DOHH2 (cell line): ENCODE measurements around the gene ZSCAN10.

Experiments
- H3F3A ChIP-seq: fragments of 200-600 bp; sonication (generic), shearing (Covaris generic); 2 replicates; pipeline ENCODE4 v1.6.0; 2016; ENCODE audit warnings: antibody characterized with exemption, mild to moderate bottlenecking; ENCODE audit not compliant: control insufficient read depth, insufficient read depth
- H3K27ac ChIP-seq: fragments of 200-600 bp; sonication (generic); 2 replicates; pipeline ENCODE4 v1.5.1; 2014; ENCODE audit warnings: low read depth, mild to moderate bottlenecking, low read length, moderate library complexity
- H3K27me3 ChIP-seq: fragments of 200-600 bp; sonication (generic); 2 replicates; pipeline ENCODE4 v1.6.1; 2014; ENCODE audit warnings: mild to moderate bottlenecking, low read length, mixed read lengths; ENCODE audit not compliant: control insufficient read depth
- H3K36me3 ChIP-seq: fragments of 200-600 bp; sonication (generic); 2 replicates; pipeline ENCODE4 v1.6.1; 2014; ENCODE audit warnings: mild to moderate bottlenecking, low read length, moderate library complexity, mixed read lengths; ENCODE audit not compliant: control insufficient read depth
- H3K4me1 ChIP-seq: fragments of 200-600 bp; sonication (generic); 2 replicates; pipeline ENCODE4 v1.6.1; 2014; ENCODE audit warnings: mild to moderate bottlenecking, low read length, mixed read lengths; ENCODE audit not compliant: control insufficient read depth
- H3K4me2 ChIP-seq: fragments of 200-600 bp; sonication (generic); 2 replicates; pipeline ENCODE4 v1.6.0; 2014; ENCODE audit warnings: mild to moderate bottlenecking, low read length, moderate library complexity
- H3K4me3 ChIP-seq: fragments of 200-600 bp; sonication (generic); 2 replicates; pipeline ENCODE4 v1.5.1; 2014; ENCODE audit warnings: mild to moderate bottlenecking, low read length, mixed read lengths
- H3K79me2 ChIP-seq: fragments of 200-600 bp; sonication (generic); 2 replicates; pipeline ENCODE4 v1.6.1; 2014; ENCODE audit warnings: mild to moderate bottlenecking, low read length, mixed read lengths; ENCODE audit not compliant: control insufficient read depth
- H3K9me2 ChIP-seq: fragments of 200-600 bp; sonication (generic); replicated peaks from 2 replicates; pipeline ENCODE4 v1.6.1; 2014; ENCODE audit warnings: mild to moderate bottlenecking, low read length, mixed read lengths; ENCODE audit not compliant: control insufficient read depth
- H3K9me3 ChIP-seq: fragments of 200-600 bp; sonication (generic); 2 replicates; pipeline ENCODE4 v1.6.1; 2014; ENCODE audit warnings: antibody characterized with exemption, low read length, mixed read lengths; ENCODE audit not compliant: control insufficient read depth, insufficient read depth
- H4K20me1 ChIP-seq: fragments of 200-600 bp; sonication (generic); 2 replicates; pipeline ENCODE4 v1.6.0; 2014; ENCODE audit warnings: low read depth, mild to moderate bottlenecking, antibody characterized with exemption, low read length, moderate library complexity; ENCODE audit not compliant: control insufficient read depth, insufficient read depth
- EZH2phosphoT487 ChIP-seq: fragments of 200-600 bp; sonication (generic); IDR thresholded peaks from 2 replicates; pipeline ENCODE4 v1.6.1; 2017; ENCODE audit warnings: borderline replicate concordance, mild to moderate bottlenecking, antibody characterized with exemption, low read length, moderate library complexity, mixed read lengths
- TF ChIP-seq, protein P1 (sequence below): fragments of 200-600 bp; sonication (generic); IDR thresholded peaks from one replicate; pipeline ENCODE4 v1.5.1; 2014; ENCODE audit warnings: antibody characterized with exemption, mild to moderate bottlenecking, low read depth, low read length; ENCODE audit not compliant: poor library complexity, severe bottlenecking

Gene ZSCAN10

DNA sequence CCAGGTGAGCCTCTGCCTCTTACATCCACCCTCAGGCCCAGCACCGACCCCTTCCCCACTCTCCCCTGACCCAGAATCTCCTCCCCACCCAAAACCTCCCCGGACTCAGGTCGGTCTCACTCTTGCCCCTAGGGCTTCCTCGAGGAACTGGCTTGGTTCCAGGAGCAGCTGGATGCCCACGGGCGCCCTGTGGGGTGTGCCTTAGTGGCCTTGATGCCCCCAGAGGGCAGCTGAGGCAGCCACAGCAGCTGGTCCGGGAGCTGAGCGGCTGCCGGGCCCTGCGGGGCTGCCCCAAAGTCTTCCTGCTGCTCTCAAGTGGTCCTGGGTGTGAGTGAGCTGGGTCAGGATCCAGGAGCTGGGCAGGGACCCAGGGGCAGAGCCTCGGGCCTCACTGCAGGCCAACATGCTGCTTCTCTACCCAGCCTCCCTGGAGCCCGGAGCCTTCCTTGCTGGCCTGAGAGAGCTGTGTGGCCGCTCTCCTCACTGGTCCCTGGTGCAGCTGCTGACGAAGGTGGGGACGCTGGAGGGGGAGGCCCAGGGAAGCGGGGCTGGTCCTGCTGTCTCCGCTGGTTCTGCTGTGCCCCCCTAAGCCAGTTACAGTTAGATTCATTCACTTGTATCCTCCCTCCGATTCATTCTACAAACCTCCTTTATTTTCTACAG is 45.4 kb upstream of the ZSCAN10 start:
- no peak for TF ChIP-seq EZH2phosphoT487
- TF ChIP-seq, protein P1, sequence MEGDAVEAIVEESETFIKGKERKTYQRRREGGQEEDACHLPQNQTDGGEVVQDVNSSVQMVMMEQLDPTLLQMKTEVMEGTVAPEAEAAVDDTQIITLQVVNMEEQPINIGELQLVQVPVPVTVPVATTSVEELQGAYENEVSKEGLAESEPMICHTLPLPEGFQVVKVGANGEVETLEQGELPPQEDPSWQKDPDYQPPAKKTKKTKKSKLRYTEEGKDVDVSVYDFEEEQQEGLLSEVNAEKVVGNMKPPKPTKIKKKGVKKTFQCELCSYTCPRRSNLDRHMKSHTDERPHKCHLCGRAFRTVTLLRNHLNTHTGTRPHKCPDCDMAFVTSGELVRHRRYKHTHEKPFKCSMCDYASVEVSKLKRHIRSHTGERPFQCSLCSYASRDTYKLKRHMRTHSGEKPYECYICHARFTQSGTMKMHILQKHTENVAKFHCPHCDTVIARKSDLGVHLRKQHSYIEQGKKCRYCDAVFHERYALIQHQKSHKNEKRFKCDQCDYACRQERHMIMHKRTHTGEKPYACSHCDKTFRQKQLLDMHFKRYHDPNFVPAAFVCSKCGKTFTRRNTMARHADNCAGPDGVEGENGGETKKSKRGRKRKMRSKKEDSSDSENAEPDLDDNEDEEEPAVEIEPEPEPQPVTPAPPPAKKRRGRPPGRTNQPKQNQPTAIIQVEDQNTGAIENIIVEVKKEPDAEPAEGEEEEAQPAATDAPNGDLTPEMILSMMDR: no peak
- Histone ChIP-seq H3F3A (no peaks in the 10 kb centered on the region), H3K27ac (no peak overlapping the region), H3K4me1 (peaks cover 5% of the 10 kb centered on the region), H4K20me1 (no peaks in the 10 kb centered on the region), H3K9me2 (no peaks in the 10 kb centered on the region), H3K36me3 (peaks cover 5% of the 10 kb centered on the region; the same call in 1 of the 2 replicates), H3K4me3 (no peak overlapping the region), H3K27me3 (peaks cover 5% of the 10 kb centered on the region; the same call in 1 of the 2 replicates), H3K79me2 (no peaks in the 10 kb centered on the region), H3K4me2 (no peak overlapping the region), H3K9me3 (no peaks in the 10 kb centered on the region)

DNA sequence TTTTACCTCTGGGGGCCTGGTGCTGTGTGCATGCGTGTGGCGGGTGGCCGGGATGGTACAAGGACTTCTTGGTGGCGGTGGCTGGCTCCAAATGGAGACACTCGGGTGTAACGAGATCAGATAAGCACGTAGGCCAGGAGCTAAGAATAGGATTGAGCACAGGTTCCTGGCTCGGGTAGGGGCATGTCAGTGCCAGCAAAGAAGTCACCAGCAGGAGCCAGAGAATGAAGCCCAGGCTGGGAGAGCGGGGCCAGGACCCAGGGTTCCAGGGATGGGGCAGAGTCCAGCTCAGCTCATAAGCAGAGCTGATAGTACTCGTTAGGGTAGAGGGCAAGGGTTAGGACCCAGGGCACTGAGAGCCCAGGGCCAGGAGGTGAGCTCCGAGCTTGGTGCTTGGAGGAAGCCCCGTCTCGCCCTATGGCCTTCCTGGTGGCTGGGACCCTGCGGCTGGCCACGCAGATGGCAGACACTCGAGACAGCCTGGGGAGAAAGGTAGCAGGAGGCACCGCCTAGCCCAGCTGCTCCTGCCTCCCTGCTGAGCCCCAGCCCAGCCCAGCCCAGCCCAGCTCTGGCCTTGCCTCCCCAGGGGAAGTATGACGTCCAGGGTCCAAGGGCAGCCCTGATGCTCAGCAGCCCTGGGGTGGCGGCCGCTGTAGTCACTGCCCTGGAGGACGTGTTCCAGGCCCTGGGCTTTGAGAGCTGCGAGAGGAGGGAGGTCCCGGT is 44.7 kb upstream of the ZSCAN10 start:
- no peaks in the 10 kb centered on the region for H3K9me2 ChIP-seq
- no peak overlapping the region for H3K27ac ChIP-seq
- no peak for TF ChIP-seq EZH2phosphoT487
- TF ChIP-seq, protein P1: no peak
- H3K4me2 ChIP-seq: no peak overlapping the region
- H3K9me3 ChIP-seq: no peaks in the 10 kb centered on the region
- H3K4me3 ChIP-seq: no peak overlapping the region
- H4K20me1 ChIP-seq: no peaks in the 10 kb centered on the region
- H3K36me3 ChIP-seq: peaks cover 5% of the 10 kb centered on the region; the same call in 1 of the 2 replicates
- no peaks in the 10 kb centered on the region for H3K4me1 ChIP-seq
- H3K27me3 ChIP-seq: 0 out of 2 replicates have a peak, but pooled peaks cover 2% of the 10 kb centered on the region
- H3F3A ChIP-seq: no peaks in the 10 kb centered on the region
- no peaks in the 10 kb centered on the region for H3K79me2 ChIP-seq

DNA sequence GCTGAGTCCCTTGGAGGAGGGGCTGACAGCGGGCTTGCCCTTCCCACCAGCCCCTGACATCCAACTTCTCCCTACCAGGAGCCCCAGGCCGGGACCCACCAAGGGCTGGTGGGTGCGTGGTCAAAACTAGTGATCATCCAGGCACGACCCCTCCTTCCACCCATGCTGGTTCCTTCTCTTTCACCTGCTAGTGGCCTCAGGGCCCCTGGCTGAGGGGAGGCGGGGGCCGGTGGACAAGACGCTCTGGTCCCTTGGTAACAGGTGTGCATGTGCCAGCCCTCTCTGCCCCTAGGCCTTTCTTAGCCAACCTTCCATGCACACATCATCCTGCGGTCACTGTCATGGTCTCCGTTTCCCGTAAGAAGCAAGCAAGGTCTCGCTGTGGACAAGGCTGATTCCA is 44.1 kb upstream of the ZSCAN10 start:
- Histone ChIP-seq H3K36me3 (peaks cover 5% of the 10 kb centered on the region; the same call in 1 of the 2 replicates), H3K9me2 (no peaks in the 10 kb centered on the region), H3K27ac (no peak overlapping the region), H3F3A (no peaks in the 10 kb centered on the region), H3K9me3 (no peaks in the 10 kb centered on the region), H3K27me3 (no peaks in the 10 kb centered on the region), H3K4me1 (no peaks in the 10 kb centered on the region), H3K4me3 (no peak overlapping the region), H3K79me2 (no peaks in the 10 kb centered on the region), H4K20me1 (no peaks in the 10 kb centered on the region), H3K4me2 (no peak overlapping the region)
- no peak for TF ChIP-seq EZH2phosphoT487

DNA sequence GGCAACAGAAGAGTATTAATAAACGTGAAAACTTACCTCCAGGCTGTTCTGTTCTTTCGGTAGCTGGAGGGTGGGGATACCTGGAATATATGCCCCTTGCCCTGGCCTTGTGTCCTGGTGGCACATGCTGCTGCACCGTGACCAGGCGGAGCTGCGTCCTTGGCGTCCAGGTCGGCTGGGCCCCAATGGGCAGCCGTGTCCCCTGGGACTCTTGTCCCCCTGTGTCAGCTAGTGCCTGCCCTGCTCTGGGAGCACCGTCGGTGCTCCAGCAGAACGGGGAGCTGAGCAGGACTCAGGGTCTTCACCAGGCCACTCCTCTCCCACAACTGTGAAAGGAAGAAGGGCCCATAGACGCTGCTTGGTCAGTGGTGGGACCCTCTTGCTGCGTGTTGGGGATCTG is 43.7 kb upstream of the ZSCAN10 start:
- Histone ChIP-seq H3K9me2 (no peaks in the 10 kb centered on the region), H3K4me1 (no peaks in the 10 kb centered on the region), H3K27ac (no peak overlapping the region), H3K79me2 (no peaks in the 10 kb centered on the region), H4K20me1 (no peaks in the 10 kb centered on the region), H3K36me3 (peaks cover 5% of the 10 kb centered on the region; the same call in 1 of the 2 replicates), H3K4me2 (no peak overlapping the region), H3K9me3 (no peaks in the 10 kb centered on the region), H3F3A (no peaks in the 10 kb centered on the region), H3K4me3 (no peak overlapping the region), H3K27me3 (no peaks in the 10 kb centered on the region)
- TF ChIP-seq, protein P1: no peak
- no peak for TF ChIP-seq EZH2phosphoT487
